HG03469 (cell line): Measurements from ENCODE around the gene MAP3K7.
A peak's percentile ranks its signal among the peaks of the same experiment; 100 is the strongest.
"Not testable (repeated sequence)": the region's sequence is repeated elsewhere in the genome, so short reads cannot be mapped to it uniquely, and the experiment has no call there.

ENCODE experiments used
- ATAC-seq: cut with Tn5 transposase; IDR thresholded peaks from one replicate; pipeline ENCODE4 v1.9.1; 2021; ENCODE audit warnings: mild to moderate bottlenecking, moderate library complexity, moderate number of reproducible peaks; ENCODE audit not compliant: unreplicated experiment

The MAP3K7 gene

GRCh38 chr6:90578894-90579549 is 7.8 kb downstream of the MAP3K7 start:
- no peak for ATAC-seq

DNA sequence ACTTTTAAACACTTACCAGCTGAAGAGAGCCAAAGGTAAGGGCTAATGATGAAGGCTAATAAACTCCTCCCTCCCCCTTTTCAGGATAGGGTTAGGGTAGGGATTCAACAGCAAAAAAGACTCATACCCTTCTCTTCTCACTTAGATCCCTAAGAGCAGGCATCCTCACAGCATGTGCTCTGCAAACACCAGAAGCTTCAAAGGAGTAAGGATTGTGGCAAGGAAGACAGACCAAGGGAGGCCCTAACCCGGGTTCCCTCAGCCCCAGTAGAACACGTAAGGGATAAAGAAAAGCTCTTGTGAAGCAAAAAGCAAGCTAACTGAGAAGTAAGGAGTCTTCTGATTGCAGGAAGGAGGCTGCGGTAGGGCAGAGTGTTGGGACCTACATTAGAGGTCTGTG is 11.6 kb downstream of the MAP3K7 start:
- no peak for ATAC-seq

GRCh38 chr6:90574610-90575009 is 12.3 kb downstream of the MAP3K7 start:
- no peak for ATAC-seq

- no peak for ATAC-seq
Observed at GRCh38 chr6:90573624-90574023, 13.2 kb downstream of the MAP3K7 start.

DNA sequence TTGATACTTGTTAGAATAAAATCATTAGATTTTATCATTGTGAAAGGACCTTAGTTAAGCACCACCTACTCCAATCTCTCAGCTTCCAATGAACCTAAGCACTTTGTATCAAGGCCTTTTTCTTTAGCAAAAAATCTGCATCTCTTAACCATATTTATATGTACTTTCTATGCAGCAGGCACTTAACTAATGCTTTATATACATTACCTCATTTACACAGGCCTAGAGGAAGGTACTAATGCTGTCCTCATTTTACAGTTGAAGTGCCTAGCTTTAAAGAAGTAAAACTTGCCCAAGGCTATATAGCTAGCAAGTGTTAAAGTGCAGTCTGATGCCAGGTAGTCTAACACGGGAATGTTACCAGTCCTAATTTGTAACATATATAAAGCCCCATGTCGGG is 14.0 kb downstream of the MAP3K7 start:
- no peak for ATAC-seq

DNA sequence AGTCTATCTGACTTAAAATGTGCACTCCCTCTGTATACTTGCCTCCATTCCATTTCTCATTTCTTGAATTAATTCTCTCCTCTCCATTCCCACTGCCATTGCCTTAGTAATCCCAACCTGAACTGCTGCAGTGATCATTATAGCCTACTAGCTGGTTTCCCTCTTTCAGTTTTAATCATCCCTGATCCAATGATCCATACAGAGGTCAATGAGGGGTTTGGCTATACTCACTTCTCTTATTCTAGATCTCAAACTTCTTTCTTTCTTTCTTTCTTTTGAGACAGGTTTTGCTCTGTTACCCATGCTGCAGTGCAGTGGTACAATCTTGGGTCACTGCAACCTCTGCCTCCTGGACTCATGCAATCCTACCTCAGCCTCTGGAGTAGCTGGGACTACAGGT is 17.6 kb downstream of the MAP3K7 start:
- no peak for ATAC-seq

DNA sequence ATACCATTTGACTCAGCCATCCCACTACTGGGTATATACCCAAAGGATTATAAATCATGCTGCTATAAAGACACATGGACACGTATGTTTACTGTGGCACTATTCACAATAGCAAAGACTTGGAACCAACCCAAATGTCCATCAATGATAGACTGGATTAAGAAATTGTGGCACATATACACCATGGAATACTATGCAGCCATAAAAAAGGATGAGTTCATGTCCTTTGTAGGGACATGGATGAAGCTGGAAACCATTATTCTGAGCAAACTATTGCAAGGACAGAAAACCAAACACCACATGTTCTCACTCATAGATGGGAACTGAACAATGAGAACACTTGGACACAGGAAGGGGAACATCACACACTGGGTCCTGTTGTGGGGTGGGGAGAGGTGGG is 19.2 kb downstream of the MAP3K7 start:
- not testable (repeated sequence) for ATAC-seq

DNA sequence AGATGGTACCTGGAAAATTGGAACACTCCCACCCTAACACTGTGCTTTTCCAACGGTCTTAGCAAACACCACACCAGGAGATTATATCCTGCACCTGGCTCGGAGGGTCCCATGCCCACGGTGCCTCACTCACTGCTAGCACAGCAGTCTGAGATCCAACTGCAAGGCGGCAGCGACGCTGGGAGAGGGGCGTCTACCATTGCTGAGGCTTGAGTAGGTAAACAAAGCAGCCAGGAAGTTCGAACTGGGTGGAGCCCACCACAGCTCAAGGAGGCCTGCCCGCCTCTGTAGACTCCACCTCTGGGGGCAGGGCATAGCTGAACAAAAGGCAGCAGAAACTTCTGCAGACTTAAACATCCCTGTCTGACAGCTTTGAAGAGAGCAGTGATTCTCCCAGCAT is 24.5 kb downstream of the MAP3K7 start:
- not testable (repeated sequence) for ATAC-seq

DNA sequence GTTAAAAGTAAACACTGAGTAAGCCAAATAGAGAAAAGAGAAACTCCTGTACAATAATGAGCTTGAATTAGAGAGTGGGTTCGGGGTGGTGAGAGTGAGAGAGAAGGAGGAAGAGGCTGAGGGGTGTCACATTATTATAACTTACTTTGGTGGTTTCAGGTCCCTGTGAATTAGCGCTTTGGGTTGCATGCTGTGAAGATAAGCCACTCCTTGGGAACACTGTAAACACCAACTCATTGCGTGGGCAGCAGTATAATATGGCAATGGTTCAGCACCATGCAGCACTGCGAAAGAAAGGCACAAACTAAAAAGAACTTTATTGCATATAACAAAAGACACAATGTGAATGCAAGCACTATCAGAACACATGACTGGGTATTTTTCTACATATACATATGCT is 26.9 kb downstream of the MAP3K7 start:
- no peak for ATAC-seq

DNA sequence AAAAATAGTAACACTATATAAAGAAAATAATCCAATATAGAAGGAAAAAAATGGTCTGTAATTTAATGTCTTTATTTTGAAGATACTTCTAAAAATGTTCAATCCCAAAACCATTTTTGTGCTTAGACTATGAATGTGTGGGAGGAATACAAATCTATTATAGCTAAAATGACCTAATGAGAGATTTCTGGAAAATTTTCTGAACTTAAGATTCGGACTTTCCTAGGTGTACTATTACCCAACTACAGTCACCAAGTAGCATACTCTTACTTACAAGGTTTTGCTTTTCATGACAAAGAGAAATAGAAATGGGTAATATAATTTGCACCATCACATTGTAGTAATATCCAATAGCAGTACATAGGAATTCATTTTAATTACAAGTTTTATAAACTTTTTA is 29.9 kb downstream of the MAP3K7 start:
- ATAC-seq: no peak

- ATAC-seq: no peak
Observed at GRCh38 chr6:90547991-90548390, 38.9 kb downstream of the MAP3K7 start.

DNA sequence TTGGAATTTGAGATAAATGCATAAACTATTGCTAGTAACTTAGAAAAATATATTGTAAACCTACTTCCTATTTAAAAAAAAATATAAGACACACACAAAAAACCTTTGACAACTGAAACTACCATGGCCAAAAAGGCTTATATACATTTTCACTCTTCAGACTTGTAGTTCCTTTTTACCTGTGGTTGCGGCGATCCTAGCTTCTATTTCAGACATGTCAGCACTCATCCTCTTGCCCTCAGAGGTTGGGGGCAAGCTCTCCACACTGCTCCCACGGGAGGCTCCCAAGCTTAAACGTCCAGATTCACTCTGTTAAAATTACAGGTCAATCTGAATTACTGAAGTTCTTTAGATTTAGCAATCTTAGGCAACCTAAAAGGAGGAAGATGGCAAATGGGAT is 39.8 kb downstream of the MAP3K7 start:
- ATAC-seq: no peak

DNA sequence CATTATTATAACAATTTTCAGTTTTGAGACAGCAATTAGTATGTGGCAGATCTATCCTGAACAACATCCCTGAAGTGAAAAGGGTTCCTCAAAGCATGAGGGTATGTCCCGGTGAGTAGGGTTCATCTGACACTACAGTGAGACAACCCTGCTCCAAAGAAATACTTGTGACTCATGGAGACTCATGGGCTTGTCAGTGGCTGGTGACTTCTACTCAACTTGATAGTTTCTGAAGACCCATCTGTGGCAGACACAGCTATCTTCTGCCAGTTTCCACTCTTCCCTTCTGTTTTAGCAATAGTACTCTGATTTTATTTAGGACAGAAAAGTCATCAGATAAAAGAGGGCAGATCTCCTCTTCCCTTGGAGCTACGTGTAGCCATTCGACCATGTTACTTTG is 41.4 kb downstream of the MAP3K7 start:
- no peak for ATAC-seq

DNA sequence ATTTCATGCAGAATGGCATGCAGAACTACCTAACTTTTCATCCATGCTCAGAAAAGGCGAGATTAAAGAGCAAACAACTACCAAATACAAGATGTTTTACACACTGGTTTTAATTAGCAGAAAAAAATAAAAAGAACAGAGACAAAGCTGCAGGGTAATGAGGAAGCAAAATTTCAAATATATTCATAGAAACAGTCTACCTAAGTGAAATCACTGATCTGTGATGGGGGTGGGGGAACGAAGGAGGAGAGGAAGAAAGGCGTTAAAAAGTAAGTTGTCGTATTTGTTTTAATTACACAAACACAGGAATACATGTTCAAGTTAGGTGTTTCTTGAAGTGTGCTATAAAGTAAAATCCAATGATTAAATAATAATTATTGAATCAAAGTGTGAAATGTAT is 42.1 kb downstream of the MAP3K7 start:
- ATAC-seq: no peak

GRCh38 chr6:90544081-90544480 is 42.8 kb downstream of the MAP3K7 start:
- ATAC-seq: no peak

- ATAC-seq: no peak
Observed at GRCh38 chr6:90541221-90541620, 45.7 kb downstream of the MAP3K7 start.

GRCh38 chr6:90538278-90539046 is 48.4 kb downstream of the MAP3K7 start:
- no peak for ATAC-seq

GRCh38 chr6:90537723-90538258 is 49.1 kb downstream of the MAP3K7 start:
- peak; percentile 90 for ATAC-seq

DNA sequence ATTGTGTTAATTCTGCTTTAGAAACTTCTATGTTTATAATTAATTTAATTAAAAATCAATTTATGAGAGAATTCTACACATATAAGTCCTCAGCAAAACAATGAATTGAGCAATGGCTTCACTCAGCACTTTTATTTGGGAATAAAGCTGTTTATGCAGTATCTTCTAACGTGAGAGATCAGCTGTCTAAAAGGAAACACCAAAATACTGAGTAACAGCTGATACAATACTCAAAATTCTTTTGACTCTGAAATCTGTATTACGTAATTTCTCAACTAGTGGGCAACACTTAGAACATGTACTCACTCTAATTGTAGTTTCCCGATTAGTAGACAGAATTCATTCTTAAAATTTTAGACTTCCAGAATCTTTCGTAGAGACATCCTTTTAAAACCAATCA is 49.8 kb downstream of the MAP3K7 start:
- ATAC-seq: no peak

DNA sequence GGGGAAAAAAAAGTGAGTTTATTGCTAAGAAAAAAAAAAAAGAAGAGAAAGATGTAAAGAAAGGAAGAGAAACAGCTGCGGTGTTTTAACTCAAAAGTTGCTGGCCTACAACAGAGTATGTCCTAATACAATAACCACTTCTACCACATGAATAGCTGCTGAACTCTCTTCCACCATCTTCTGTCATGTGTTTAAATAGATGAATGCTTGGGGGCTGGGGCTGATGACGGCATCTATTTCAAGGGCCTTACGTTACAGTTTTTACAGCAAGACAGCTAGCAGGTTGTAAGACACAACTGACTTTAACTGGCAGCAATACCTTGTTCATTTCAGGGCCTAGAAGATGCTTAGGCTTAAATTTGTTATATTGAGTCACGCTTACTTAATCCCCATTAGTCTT is 50.4 kb downstream of the MAP3K7 start:
- no peak for ATAC-seq

DNA sequence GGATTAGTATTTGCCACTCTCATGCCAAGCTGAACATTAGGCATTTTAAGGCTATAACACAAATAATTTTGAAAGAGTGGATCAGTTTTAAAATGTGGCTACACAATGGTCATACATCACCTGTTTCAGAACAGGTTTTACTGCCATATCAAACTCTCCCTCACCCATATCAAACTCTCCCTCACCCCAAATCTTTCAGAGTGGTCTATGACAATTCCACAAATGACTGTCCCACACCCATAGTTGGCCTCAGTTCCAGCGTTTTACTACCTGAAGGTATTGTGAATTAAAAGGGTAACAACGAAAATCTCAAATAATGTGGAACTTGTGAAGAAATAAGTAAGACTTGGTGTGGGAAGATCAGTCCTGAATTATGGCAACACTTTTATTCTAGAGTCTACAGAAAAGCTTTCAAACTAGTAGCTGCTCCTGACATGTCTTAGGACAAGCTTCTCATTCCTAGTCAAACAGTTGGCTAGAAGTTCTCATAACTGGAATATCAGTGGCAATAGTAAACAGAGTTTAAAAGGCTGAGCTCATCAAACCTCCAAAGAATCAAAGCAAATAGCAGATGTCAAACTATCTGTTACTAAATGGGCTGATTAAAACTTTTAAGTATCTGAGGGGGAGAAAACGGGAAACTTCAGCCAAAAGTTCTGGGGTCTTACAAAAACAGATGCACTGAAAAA is 52.4 kb downstream of the MAP3K7 start:
- ATAC-seq: no peak
